Progenitor cell of endocrine pancreas (in vitro differentiated cells): ENCODE results near the gene NNMT. TPM values are rescaled to one million over a fixed set of nuclear protein-coding genes. Genes with fewer than 3 reads are reported as not detected.

Source experiments
- DNase-seq: peaks from one replicate; pipeline ENCODE4 v3.0.0; 2021; ENCODE audit warnings: low spot score; ENCODE audit not compliant: unreplicated experiment
- H3K27ac Mint-ChIP-seq: 2 replicates; pipeline ENCODE4 v1.8.0; 2021; ENCODE audit warnings: mild to moderate bottlenecking, moderate library complexity, mixed read lengths
- H3K27me3 Mint-ChIP-seq: 2 replicates; pipeline ENCODE4 v1.8.0; 2021; ENCODE audit warnings: mixed read lengths
- H3K36me3 Mint-ChIP-seq: 2 replicates; pipeline ENCODE4 v1.8.0; 2022; ENCODE audit warnings: mixed read lengths; ENCODE audit not compliant: insufficient read depth
- H3K4me1 Mint-ChIP-seq: 2 replicates; pipeline ENCODE4 v1.8.0; 2021; ENCODE audit warnings: low read depth, mixed read lengths
- H3K4me3 Mint-ChIP-seq: 2 replicates; pipeline ENCODE4 v1.8.0; 2021; ENCODE audit warnings: low read depth, mild to moderate bottlenecking, moderate library complexity, mixed read lengths
- H3K9me3 Mint-ChIP-seq: 2 replicates; pipeline ENCODE4 v1.8.0; 2021; ENCODE audit warnings: low read depth, mixed read lengths
- total RNA-seq: library from RNA; stranded (reverse); gene quantifications from 2 replicates; pipeline ENCODE4 v1.2.1, GENCODE V29; 2021
- TF ChIP-seq, protein P1 (sequence below): fragments of 200-600 bp; sonication (generic); IDR thresholded peaks from one replicate; pipeline ENCODE4 v1.5.0; 2021; ENCODE audit warnings: antibody characterized with exemption, mild to moderate bottlenecking; ENCODE audit not compliant: unreplicated experiment

NNMT gene
- total RNA-seq, 1 donor from 2014 or later: 2.4 TPM

- Mint-ChIP-seq H3K4me1 (peaks cover 7% of the 10 kb centered on the region), H3K27ac (no peak overlapping the region), H3K27me3 (peaks cover 60% of the 10 kb centered on the region), H3K36me3 (no peaks in the 10 kb centered on the region), H3K9me3 (no peaks in the 10 kb centered on the region), H3K4me3 (no peak overlapping the region)
- no peak for DNase-seq
- TF ChIP-seq, protein P1, sequence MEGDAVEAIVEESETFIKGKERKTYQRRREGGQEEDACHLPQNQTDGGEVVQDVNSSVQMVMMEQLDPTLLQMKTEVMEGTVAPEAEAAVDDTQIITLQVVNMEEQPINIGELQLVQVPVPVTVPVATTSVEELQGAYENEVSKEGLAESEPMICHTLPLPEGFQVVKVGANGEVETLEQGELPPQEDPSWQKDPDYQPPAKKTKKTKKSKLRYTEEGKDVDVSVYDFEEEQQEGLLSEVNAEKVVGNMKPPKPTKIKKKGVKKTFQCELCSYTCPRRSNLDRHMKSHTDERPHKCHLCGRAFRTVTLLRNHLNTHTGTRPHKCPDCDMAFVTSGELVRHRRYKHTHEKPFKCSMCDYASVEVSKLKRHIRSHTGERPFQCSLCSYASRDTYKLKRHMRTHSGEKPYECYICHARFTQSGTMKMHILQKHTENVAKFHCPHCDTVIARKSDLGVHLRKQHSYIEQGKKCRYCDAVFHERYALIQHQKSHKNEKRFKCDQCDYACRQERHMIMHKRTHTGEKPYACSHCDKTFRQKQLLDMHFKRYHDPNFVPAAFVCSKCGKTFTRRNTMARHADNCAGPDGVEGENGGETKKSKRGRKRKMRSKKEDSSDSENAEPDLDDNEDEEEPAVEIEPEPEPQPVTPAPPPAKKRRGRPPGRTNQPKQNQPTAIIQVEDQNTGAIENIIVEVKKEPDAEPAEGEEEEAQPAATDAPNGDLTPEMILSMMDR: no peak
Observed at GRCh38 chr11:114309517-114309916, 13.3 kb downstream of the NNMT start.

DNA sequence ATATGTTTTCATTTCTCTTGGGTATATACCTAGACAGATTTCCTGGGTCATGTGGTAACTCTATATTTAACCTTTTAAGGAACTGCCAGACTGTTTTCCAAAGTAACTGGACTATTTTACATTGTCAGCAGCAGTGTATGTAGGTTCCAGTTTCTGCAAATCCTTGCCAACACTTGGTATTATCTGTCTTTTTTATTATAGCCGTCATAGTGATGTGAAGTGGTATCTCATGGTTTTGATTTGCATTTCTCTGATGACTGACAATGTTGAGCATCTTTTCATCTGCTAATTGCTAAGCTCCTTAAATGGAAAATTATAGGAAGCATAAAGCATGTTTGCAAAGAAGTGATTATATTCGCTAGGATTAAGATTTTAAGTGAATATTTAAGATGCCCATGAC is 13.9 kb downstream of the NNMT start:
- no peak for DNase-seq
- H3K36me3 Mint-ChIP-seq: no peaks in the 10 kb centered on the region
- H3K9me3 Mint-ChIP-seq: no peaks in the 10 kb centered on the region
- H3K4me3 Mint-ChIP-seq: no peak overlapping the region
- H3K27me3 Mint-ChIP-seq: peaks cover 63% of the 10 kb centered on the region
- H3K4me1 Mint-ChIP-seq: peaks cover 7% of the 10 kb centered on the region
- TF ChIP-seq, protein P1: no peak
- no peak overlapping the region for H3K27ac Mint-ChIP-seq

- peaks cover 65% of the 10 kb centered on the region for H3K27me3 Mint-ChIP-seq
- H3K4me3 Mint-ChIP-seq: no peak overlapping the region
- no peak for DNase-seq
- TF ChIP-seq, protein P1: no peak
- peaks cover 16% of the 10 kb centered on the region for H3K4me1 Mint-ChIP-seq
- H3K27ac Mint-ChIP-seq: no peak overlapping the region
- H3K9me3 Mint-ChIP-seq: no peaks in the 10 kb centered on the region
- H3K36me3 Mint-ChIP-seq: no peaks in the 10 kb centered on the region
Observed at GRCh38 chr11:114311946-114312345, 15.7 kb downstream of the NNMT start.

DNA sequence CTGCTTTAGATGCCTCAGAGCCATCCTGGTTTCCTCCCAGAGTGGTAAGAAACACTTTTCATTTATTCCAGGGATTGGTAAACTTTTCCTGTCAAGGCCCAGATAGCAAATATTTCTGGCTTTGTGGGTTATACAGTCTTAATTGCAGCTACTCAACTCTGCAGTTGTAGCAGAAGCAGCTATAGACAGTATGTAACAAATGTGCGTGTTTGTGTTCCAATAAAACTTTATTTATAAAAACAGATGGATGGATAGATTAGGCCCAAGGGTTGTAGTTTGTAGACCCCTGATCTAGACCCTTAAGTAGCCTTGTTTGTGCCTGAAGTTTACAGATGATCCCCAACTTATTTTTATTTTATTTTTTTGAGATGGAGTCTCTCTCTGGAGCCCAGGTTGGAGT is 17.9 kb downstream of the NNMT start:
- no peak overlapping the region for H3K27ac Mint-ChIP-seq
- H3K4me3 Mint-ChIP-seq: no peak overlapping the region
- peaks cover 10% of the 10 kb centered on the region for H3K4me1 Mint-ChIP-seq
- H3K36me3 Mint-ChIP-seq: no peaks in the 10 kb centered on the region
- TF ChIP-seq, protein P1: no peak
- no peaks in the 10 kb centered on the region for H3K9me3 Mint-ChIP-seq
- DNase-seq: no peak
- peaks cover 62% of the 10 kb centered on the region for H3K27me3 Mint-ChIP-seq

- DNase-seq: no peak
- Mint-ChIP-seq H3K36me3 (no peaks in the 10 kb centered on the region), H3K27me3 (peaks cover 68% of the 10 kb centered on the region), H3K9me3 (no peaks in the 10 kb centered on the region), H3K27ac (no peak overlapping the region), H3K4me1 (peaks cover 10% of the 10 kb centered on the region), H3K4me3 (no peak overlapping the region)
- TF ChIP-seq, protein P1: no peak
Observed at GRCh38 chr11:114315749-114316368, 19.7 kb downstream of the NNMT start.
